GM12872 (cell line): Measurements from ENCODE around the gene KCNG1.

Experiments used
- CTCF ChIP-seq: IDR thresholded peaks from 3 replicates; pipeline ENCODE4 v1.5.1; 2011; ENCODE audit warnings: low read depth, mild to moderate bottlenecking, low read length, moderate library complexity; ENCODE audit not compliant: insufficient read depth

Gene KCNG1

GRCh38 chr20:51001430-51002265 is 21.3 kb downstream of the KCNG1 start:
- TF ChIP-seq CTCF = no peak

- no peak for TF ChIP-seq CTCF
Measured at GRCh38 chr20:50999355-50999754, 23.6 kb downstream of the KCNG1 start.

- TF ChIP-seq CTCF = no peak
Measured at GRCh38 chr20:50996901-50997865, 25.7 kb downstream of the KCNG1 start.

DNA sequence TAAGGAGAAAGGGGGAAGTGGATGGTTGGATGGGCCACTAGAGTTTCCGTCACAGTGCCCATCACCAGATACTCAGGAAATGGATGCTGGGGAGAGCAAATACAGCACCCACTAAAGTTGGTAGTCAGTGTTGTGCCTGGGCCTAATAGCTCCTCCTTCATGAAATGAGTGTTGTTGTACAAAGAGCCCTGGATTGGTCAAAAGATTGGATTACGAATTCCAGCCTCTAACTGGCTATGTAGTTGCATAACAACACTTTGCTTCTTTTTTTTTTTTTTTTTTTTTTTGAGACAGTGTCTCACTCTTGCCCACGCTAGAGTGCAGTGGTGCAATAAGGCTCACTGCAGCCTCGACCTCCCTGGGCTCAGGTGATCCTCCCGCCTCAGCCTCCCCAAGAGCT is 27.4 kb downstream of the KCNG1 start:
- no peak for TF ChIP-seq CTCF

DNA sequence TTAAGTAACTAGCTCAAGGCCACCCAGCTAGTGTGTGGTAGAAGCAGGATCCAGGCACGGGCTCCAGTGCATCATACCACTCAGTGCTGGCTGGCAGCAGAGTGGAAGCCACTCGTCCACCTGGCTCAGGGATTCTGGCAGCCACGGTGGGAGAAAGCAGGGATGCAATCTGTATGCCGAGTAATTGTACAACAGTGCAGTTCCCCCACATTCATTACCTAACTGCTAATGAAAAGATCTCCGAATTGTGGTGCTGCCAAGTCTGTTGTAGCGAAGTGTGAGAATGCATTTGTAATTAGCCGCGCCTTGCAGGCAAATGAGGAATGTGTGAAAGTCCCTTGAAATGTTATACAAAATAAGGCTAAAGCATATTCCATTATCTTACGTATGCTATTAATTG is 29.0 kb downstream of the KCNG1 start:
- TF ChIP-seq CTCF = no peak

DNA sequence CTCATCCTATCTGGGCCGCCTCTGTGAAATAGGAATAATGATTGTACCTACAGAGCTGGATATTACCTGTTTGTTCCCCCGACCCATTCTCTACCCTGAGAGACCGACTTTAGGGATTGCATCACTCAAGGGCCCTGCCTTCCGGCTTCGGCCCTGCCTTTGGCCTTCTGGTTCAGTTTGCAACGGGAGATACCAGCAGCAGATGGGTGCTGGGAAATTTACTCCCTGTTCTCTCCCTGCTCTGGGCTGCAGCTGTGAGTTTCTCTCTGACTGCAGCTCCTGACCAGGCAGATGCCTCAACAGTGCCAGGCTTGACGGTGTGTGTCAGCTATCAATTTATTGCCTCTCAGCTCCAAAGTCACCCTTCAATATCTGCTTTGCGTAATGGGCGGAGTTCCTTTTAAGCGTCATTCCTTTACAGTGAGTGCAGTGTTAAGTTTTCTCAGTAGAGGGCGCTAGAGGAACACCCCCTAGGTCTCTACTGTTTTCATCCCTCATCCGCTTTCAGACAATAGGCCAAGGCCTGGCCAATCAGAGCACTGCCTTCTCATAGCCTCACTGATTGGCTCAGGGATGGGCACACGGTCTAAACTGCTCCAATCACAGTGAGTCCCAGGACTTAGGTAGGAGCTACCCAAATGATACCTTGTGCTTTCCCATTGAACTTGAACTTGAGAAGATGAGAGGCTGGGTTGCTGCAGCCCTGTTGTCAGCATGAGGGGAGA is 30.0 kb downstream of the KCNG1 start:
- TF ChIP-seq CTCF = peak; percentile 73

- TF ChIP-seq CTCF = no peak
Measured at GRCh38 chr20:50992336-50992732, 30.6 kb downstream of the KCNG1 start.
